ENCODE results near the gene BACE2.

GRCh38 chr21:41167348-41168342 lies at the start of gene BACE2:
- TF ChIP-seq CTCF (CRISPR knock-in tag; IDR thresholded peaks at IDR 0.05) (peak; percentile 52), ASH2L (IDR thresholded peaks at IDR 0.05; ENCODE audit: insufficient read length, low read depth, low read length) (no peak), ZNF282 (IDR thresholded peaks at IDR 0.05; ENCODE audit: partially characterized antibody) (no peak), SP2 (CRISPR knock-in tag; IDR thresholded peaks at IDR 0.05) (no peak), JARID2 (CRISPR knock-in tag; IDR thresholded peaks at IDR 0.05; ENCODE audit: insufficient replicate concordance) (no peak), TAF1 (CRISPR knock-in tag; IDR thresholded peaks at IDR 0.05) (no peak), ZNF343 (CRISPR knock-in tag; IDR thresholded peaks at IDR 0.05) (no peak), ADNP (CRISPR knock-in tag; IDR thresholded peaks at IDR 0.05) (no peak), ZNF34 (CRISPR knock-in tag; IDR thresholded peaks at IDR 0.05; ENCODE audit: borderline replicate concordance) (no peak), RAD51 (IDR thresholded peaks at IDR 0.05; ENCODE audit: borderline replicate concordance) (no peak), FIP1L1 (IDR thresholded peaks at IDR 0.05; ENCODE audit: borderline replicate concordance, insufficient read depth, low read depth, low read length) (no peak), POLR2A (IDR thresholded peaks at IDR 0.05; ENCODE audit: insufficient read depth in 1 of 2, low read depth in 2 of 2, low read length in 2 of 2) (no peak)
- TF ChIP-seq, protein P1, sequence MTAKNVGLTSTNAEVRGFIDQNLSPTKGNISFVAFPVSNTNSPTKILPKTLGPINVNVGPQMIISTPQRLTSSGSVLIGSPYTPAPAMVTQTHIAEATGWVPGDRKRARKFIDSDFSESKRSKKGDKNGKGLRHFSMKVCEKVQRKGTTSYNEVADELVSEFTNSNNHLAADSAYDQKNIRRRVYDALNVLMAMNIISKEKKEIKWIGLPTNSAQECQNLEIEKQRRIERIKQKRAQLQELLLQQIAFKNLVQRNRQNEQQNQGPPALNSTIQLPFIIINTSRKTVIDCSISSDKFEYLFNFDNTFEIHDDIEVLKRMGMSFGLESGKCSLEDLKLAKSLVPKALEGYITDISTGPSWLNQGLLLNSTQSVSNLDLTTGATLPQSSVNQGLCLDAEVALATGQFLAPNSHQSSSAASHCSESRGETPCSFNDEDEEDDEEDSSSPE (CRISPR knock-in tag; IDR thresholded peaks at IDR 0.05) = no peak
- TF ChIP-seq, protein P2, sequence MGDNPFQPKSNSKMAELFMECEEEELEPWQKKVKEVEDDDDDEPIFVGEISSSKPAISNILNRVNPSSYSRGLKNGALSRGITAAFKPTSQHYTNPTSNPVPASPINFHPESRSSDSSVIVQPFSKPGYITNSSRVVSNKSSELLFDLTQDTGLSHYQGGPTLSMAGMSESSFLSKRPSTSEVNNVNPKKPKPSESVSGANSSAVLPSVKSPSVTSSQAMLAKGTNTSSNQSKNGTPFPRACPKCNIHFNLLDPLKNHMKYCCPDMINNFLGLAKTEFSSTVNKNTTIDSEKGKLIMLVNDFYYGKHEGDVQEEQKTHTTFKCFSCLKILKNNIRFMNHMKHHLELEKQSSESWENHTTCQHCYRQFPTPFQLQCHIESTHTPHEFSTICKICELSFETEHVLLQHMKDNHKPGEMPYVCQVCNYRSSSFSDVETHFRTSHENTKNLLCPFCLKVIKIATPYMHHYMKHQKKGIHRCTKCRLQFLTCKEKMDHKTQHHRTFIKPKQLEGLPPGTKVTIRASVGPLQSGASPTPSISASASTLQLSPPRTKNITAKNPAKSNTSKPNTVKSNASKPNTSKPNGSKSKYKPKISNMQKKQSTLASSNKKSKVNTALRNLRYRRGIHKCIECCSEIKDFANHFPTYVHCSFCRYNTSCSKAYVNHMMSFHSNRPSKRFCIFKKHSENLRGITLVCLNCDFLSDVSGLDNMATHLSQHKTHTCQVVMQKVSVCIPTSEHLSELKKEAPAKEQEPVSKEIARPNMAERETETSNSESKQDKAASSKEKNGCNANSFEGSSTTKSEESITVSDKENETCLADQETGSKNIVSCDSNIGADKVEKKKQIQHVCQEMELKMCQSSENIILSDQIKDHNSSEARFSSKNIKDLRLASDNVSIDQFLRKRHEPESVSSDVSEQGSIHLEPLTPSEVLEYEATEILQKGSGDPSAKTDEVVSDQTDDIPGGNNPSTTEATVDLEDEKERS (CRISPR knock-in tag; IDR thresholded peaks at IDR 0.05) = no peak
